Neutrophil (primary cell): ENCODE results near the gene ADSS2.

Experiments used
- H3K27ac ChIP-seq: fragments of 200-600 bp; sonication (generic); 2 replicates; pipeline ENCODE4 v1.5.1; 2016; ENCODE audit warnings: mild to moderate bottlenecking, moderate library complexity
- H3K27me3 ChIP-seq: fragments of 200-600 bp; sonication (generic); 2 replicates; pipeline ENCODE4 v1.6.0; 2016; ENCODE audit warnings: mild to moderate bottlenecking
- H3K36me3 ChIP-seq: fragments of 200-600 bp; sonication (generic); 2 replicates; pipeline ENCODE4 v1.5.1; 2017
- H3K4me1 ChIP-seq, 2 experiments: fragments of 200-600 bp in 1 of 2; sonication (generic) in 1 of 2; 1 replicate in 1 of 2; 2 replicates in 1 of 2; pipeline versions ENCODE4 v1.5.1 to v1.6.1; 2013 to 2016; ENCODE audit warnings: low read depth in 1 of 2, low read length in 1 of 2, mild to moderate bottlenecking in 1 of 2, moderate library complexity in 1 of 2; ENCODE audit not compliant: control insufficient read depth in 1 of 2, insufficient read depth in 1 of 2
- H3K4me3 ChIP-seq, 2 experiments: fragments of 200-600 bp in 1 of 2; sonication (generic) in 1 of 2; 1 replicate in 1 of 2; 2 replicates in 1 of 2; pipeline ENCODE4 v1.5.1; 2013 to 2016; ENCODE audit warnings: low read depth in 1 of 2, low read length in 1 of 2, mild to moderate bottlenecking in 1 of 2, moderate library complexity in 1 of 2
- H3K9me3 ChIP-seq: fragments of 200-600 bp; sonication (generic); 2 replicates; pipeline ENCODE4 v1.5.1; 2016
- CTCF ChIP-seq: fragments of 200-600 bp; sonication (generic); IDR thresholded peaks from 2 replicates; pipeline ENCODE4 v1.5.1; 2016; ENCODE audit warnings: antibody characterized with exemption

Gene ADSS2

GRCh38 chr1:244419024-244419423, 32.7 kb downstream of the ADSS2 start:
- no peak for TF ChIP-seq CTCF
- no peaks in the 10 kb centered on the region for H3K27me3 ChIP-seq
- H3K4me1 ChIP-seq: no peaks in the 10 kb centered on the region
- H3K27ac ChIP-seq: peak overlapping the region; percentile 36
- H3K9me3 ChIP-seq: no peaks in the 10 kb centered on the region
- H3K4me3 ChIP-seq: no peak overlapping the region
- H3K36me3 ChIP-seq: peaks cover 87% of the 10 kb centered on the region

DNA sequence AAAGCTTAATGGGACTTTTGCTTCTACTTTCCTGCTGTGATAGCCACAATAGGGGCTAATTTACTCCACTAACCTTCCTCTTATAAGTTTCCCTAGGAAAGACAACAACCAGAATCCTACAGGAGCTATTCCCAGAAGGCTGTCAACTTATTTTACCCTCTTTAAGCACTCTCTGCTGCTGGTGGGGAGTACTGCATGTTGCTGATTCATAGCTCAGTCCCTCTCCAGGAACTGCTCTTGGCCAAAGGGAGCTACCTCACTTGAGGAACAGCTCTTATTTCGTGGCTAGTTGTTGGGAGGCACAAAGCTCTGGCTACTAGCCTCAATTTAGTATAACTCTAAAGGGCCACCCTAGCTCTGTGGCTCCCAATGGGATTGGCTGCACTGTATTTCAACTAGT, 37.2 kb downstream of the ADSS2 start:
- no peak for TF ChIP-seq CTCF
- peaks cover 11 to 14% of the 10 kb centered on the region in 2 experiments for H3K4me1 ChIP-seq
- no peaks in the 10 kb centered on the region for H3K9me3 ChIP-seq
- H3K27me3 ChIP-seq: no peaks in the 10 kb centered on the region
- H3K4me3 ChIP-seq: no peak overlapping the region
- peaks cover 81% of the 10 kb centered on the region for H3K36me3 ChIP-seq
- peak overlapping the region; percentile 80 for H3K27ac ChIP-seq

DNA sequence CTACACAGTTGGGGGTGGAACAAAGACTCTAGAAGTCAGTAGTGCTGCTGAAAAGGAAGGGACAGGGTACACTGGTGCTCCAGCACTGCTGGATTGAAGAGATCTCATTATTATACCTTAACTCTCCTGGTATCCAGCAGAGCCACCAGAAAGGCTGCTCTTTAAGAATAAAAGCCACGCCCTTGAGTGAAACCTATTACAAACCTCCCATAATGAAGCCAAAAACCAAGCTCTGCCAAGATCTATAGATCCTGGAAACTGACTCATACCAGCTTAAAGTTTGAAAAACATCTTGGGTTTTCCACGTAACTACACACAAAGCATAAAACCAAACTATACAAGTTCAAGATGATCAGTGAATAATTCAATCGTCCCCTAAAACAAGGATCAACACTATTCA, 38.0 kb downstream of the ADSS2 start:
- Histone ChIP-seq H3K9me3 (no peaks in the 10 kb centered on the region), H3K27ac (peak overlapping the region; percentile 80), H3K4me3 (no peak overlapping the region), H3K4me1 (peaks cover 19 to 22% of the 10 kb centered on the region in 2 experiments), H3K36me3 (peaks cover 73% of the 10 kb centered on the region), H3K27me3 (no peaks in the 10 kb centered on the region)
- no peak for TF ChIP-seq CTCF

DNA sequence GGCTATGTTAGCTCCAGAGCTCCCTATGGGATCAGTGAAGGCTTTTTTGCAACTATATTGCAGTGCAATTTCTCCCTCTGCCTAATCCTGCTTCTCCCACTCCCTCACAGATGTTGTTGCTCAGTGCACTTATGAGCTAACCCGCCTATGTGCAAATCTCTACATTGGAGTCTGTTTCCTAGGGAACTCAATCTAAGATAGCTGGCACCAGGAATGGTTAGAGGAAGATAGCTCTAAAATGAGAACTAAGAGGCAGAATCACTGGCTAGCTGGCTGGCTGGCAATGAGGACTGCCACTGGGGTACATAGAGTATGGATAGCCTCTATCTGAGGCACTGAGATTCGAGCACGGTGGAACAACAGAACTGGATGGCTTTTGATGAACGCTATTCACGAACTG, 39.5 kb downstream of the ADSS2 start:
- peaks cover 30 to 37% of the 10 kb centered on the region in 2 experiments for H3K4me1 ChIP-seq
- H3K27me3 ChIP-seq: no peaks in the 10 kb centered on the region
- H3K36me3 ChIP-seq: peaks cover 57% of the 10 kb centered on the region
- peak overlapping the region; percentile 80 for H3K27ac ChIP-seq
- no peaks in the 10 kb centered on the region for H3K9me3 ChIP-seq
- no peak for TF ChIP-seq CTCF
- no peak overlapping the region for H3K4me3 ChIP-seq

DNA sequence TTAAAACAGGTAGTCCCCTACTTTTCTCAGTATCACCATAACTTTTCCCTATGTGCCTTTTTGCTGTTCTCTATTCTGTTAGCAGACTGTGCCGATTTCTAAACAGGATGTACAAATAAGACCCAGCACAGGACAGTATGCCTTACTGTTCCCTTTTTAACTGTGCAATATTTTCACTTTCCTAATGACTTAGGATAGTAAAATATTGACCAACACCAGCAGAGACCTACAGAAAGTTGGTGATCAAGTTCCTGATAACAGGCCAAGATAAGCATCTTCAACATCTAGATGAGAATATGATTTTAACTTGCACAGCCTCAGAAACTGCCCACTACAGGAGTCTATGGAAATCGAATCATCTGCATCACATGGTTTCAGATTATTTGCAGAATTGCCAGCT, 42.0 kb downstream of the ADSS2 start:
- H3K36me3 ChIP-seq: peaks cover 33% of the 10 kb centered on the region
- TF ChIP-seq CTCF: no peak
- H3K4me3 ChIP-seq: peak overlapping the region in 1 of 2 experiments; percentile 1
- peak overlapping the region; percentile 80 for H3K27ac ChIP-seq
- H3K4me1 ChIP-seq: peaks cover 54 to 58% of the 10 kb centered on the region in 2 experiments
- H3K27me3 ChIP-seq: no peaks in the 10 kb centered on the region
- no peaks in the 10 kb centered on the region for H3K9me3 ChIP-seq

DNA sequence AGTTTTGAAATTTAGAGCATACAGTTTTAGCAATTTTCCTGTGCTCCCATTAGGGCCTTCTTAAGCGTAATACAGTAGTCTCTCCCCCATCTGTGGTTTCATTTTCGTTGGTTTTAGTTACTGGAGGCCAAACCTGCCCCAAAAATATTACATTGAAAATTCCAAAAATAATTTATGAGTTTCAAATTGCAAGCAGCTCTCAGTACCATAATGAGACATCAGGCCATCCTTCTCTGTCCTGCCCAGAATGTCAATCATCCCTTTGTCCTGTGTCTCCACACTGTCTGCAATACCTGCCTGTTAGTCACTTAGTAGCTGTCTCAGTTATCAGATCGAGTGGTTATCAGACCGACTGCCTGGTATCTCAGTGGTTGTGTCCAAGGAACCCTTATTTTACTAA, 45.4 kb downstream of the ADSS2 start:
- Histone ChIP-seq H3K27ac (peak overlapping the region; percentile 80), H3K9me3 (no peaks in the 10 kb centered on the region), H3K4me1 (peaks cover 51 to 54% of the 10 kb centered on the region in 2 experiments), H3K4me3 (no peak overlapping the region), H3K27me3 (no peaks in the 10 kb centered on the region), H3K36me3 (peaks cover 9% of the 10 kb centered on the region)
- TF ChIP-seq CTCF: no peak
